GM19239 (cell line): ENCODE results near the gene ZSWIM1.

ENCODE experiments used
- DNase-seq: peaks from one replicate; pipeline ENCODE4 v3.0.0; 2011; ENCODE audit warnings: low spot score; ENCODE audit not compliant: insufficient read length
- FAIRE-seq: peaks from 2 replicates; lab custom pipeline; 2011; peaks lifted over from hg19 to GRCh38; lab: Jason Lieb, UNC

ZSWIM1 gene

GRCh38 chr20:45904583-45905504 is 23.8 kb downstream of the ZSWIM1 start:
- no peak for DNase-seq
- no peak for FAIRE-seq

DNA sequence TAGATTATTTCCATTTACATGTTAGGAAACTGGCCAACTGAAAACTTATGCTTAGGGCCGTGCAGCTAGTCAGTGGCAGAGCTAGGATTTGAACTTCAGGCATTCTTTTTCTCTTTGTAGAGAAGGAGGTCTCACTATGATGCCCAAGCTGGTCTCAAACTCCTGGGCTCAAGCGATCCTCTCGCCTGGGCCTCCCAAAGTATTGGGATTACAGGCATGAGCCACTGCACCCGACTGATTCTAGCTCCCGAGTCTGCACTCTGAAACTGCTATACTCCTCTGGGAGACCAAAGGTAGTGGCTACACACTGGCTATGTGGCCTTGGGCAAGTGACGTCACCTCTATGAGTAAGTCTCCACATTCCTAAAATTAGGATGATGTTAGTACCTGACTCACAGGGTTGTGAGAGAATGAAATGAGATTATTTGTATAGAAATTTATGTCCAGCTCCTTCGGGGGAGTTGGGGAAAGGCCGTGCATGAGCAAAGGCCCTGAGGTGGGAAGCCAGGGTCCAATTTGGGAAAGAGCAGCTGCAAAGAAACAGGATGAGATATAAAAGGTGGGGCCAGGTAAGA is 24.6 kb downstream of the ZSWIM1 start:
- no peak for FAIRE-seq
- no peak for DNase-seq

- FAIRE-seq = no peak
- DNase-seq = no peak
These were observed 26.4 kb downstream of the ZSWIM1 start for GRCh38 chr20:45907219-45907948.

DNA sequence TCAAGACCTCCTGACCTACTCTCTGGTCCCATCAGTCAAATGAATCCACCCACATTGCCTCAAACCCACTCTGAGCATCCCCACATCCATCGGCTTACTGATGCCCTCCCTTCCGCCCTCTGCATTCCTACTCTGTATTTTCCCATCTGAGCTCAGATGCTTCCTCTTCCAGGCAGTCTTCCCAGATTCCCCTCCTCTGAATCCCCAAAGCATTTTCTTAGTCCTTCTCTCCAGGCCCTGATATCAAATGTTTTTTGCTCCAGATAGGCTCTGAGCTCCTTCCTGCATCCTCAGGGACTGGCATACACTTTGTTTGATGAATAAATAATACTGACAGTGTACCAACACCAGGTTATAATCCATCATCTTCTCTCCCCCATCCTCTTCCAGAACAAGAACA is 27.1 kb downstream of the ZSWIM1 start:
- no peak for FAIRE-seq
- DNase-seq = no peak

- FAIRE-seq (no peak), DNase-seq (no peak)
These were observed 28.3 kb downstream of the ZSWIM1 start for GRCh38 chr20:45909336-45909808.

- no peak for DNase-seq
- no peak for FAIRE-seq
These were observed 29.0 kb downstream of the ZSWIM1 start for GRCh38 chr20:45909817-45910669.

GRCh38 chr20:45910670-45911485 is 29.9 kb downstream of the ZSWIM1 start:
- peak; percentile 98 for FAIRE-seq
- DNase-seq = peak; percentile 96

GRCh38 chr20:45911486-45912343 is 30.7 kb downstream of the ZSWIM1 start, which contains the start of gene PLTP:
TSS of gene PLTP (minus strand) at chr20:45912155. CDS start at chr20:45911452, 703 bp downstream.
- no peak for FAIRE-seq
- no peak for DNase-seq

GRCh38 chr20:45912344-45912682 is 31.3 kb downstream of the ZSWIM1 start:
- no peak for FAIRE-seq
- no peak for DNase-seq

- FAIRE-seq = no peak
- DNase-seq = no peak
These were observed 32.1 kb downstream of the ZSWIM1 start for GRCh38 chr20:45913116-45913515.

DNA sequence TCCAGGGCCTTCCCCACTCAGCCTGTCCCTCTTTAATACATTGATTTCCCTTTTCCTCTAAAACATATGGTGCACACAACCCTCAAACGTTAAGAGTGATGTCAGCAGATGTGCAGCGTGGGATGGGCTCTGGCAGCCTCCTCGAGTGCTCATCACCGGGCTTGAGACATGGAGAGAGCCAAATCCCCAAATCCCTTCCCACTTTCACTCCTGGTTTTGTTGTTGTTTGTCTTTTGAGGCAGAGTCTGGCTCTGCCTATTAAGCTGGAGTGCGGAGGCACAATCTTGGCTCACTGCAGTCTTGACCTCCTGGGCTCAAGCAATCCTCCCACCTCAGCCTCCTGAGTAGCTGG is 36.7 kb downstream of the ZSWIM1 start:
- FAIRE-seq (no peak), DNase-seq (no peak)

- FAIRE-seq (no peak), DNase-seq (no peak)
These were observed 37.2 kb downstream of the ZSWIM1 start for GRCh38 chr20:45918182-45918737.

DNA sequence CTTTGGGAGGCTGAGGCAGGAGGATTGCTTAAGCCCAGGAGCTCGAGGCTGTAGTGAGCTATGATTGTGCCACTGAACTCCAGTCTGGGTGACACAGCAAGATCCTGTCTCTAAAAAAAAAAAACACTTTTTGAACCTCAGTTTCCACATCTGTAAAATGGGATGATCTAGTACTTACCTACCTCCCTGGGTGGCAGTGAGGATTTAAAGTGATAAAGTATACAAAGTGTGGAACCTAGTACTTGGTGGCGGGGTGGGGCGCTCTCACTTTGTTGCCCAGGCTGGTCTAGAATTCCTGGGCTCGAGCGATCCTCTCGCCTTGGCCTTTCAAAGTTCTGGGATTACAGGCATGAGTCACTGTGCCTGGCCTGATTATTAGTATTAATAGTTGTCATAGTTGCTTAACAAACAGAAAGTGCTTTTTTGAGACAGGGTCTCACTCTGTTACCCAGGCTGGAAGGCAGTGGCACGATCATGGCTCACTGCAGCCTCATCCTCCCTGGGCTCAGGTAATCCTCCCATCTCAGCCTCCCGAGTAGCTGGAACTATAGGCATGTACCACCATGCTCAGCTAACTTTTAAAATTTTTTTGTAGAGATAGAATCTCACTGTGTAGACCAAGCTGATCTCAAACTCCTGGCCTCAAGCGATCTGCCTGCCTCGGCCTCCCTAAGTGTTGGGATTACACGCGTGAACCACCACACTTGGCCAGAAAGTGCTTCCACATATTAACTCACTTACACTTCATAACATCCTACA is 37.9 kb downstream of the ZSWIM1 start:
- no peak for FAIRE-seq
- no peak for DNase-seq

- DNase-seq (no peak), FAIRE-seq (no peak)
These were observed 38.7 kb downstream of the ZSWIM1 start for GRCh38 chr20:45919542-45920399.

GRCh38 chr20:45920462-45921336 is 39.7 kb downstream of the ZSWIM1 start:
- DNase-seq (no peak), FAIRE-seq (no peak)
